H1 (cell line): ENCODE data around the gene GPR83. TPM values are rescaled to one million over a fixed set of nuclear protein-coding genes. Genes with fewer than 3 reads are reported as not detected.

Experiments
- CTCF ChIA-PET: fragments of 300-600 bp; sonication (Branson Sonifier 250); formaldehyde crosslinking; loops from one replicate; lab custom pipeline; 2021; ENCODE audit not compliant: partially characterized antibody; lab: Charles Lee
- POLR2A ChIA-PET: fragments of 300-600 bp; sonication (Branson Sonifier 250); formaldehyde crosslinking; loops from one replicate; lab custom pipeline; 2021; ENCODE audit warnings: inconsistent platforms; ENCODE audit not compliant: partially characterized antibody; lab: Charles Lee
- DNase-seq, 2 experiments: peaks; one replicate each; pipeline versions ENCODE4 v3.0.0 to v3.0.0-alpha.2; 2010 to 2022; ENCODE audit warnings: low spot score in 2 of 2, low read depth in 1 of 2, mixed read lengths in 1 of 2
- FAIRE-seq: peaks from 2 replicates; lab custom pipeline; 2011; peaks lifted over from hg19 to GRCh38; lab: Jason Lieb, UNC
- H2AFZ ChIP-seq: 2 replicates; pipeline ENCODE4 v1.8.1; 2012; ENCODE audit warnings: low read length, inconsistent platforms
- H2AK5ac ChIP-seq: 2 replicates; pipeline ENCODE4 v1.6.1; 2013; ENCODE audit warnings: low read depth, low read length
- H2BK120ac ChIP-seq: replicated peaks from 2 replicates; pipeline ENCODE3; 2013; ENCODE audit warnings: low read depth, low read length, inconsistent platforms
- H2BK12ac ChIP-seq: 2 replicates; pipeline ENCODE4 v1.6.1; 2013; ENCODE audit warnings: low read depth, low read length
- H2BK15ac ChIP-seq: 2 replicates; pipeline ENCODE4 v1.6.1; 2013; ENCODE audit warnings: low read length
- H2BK20ac ChIP-seq: 2 replicates; pipeline ENCODE4 v1.6.1; 2013; ENCODE audit warnings: low read length
- H2BK5ac ChIP-seq: 2 replicates; pipeline ENCODE4 v1.6.1; 2013; ENCODE audit warnings: low read depth, low read length
- H3K14ac ChIP-seq: 2 replicates; pipeline ENCODE4 v1.6.1; 2013; ENCODE audit warnings: inconsistent platforms; ENCODE audit not compliant: insufficient read length
- H3K18ac ChIP-seq: 2 replicates; pipeline ENCODE4 v1.6.1; 2013; ENCODE audit warnings: low read length; ENCODE audit errors: extremely low read depth
- H3K23ac ChIP-seq: 2 replicates; pipeline ENCODE4 v1.6.1; 2013; ENCODE audit warnings: inconsistent platforms; ENCODE audit not compliant: insufficient read length
- H3K23me2 ChIP-seq: 2 replicates; pipeline ENCODE4 v1.6.1; 2013; ENCODE audit warnings: low read depth, low read length
- H3K27ac ChIP-seq: 2 replicates; pipeline ENCODE4 v1.6.1; 2011; ENCODE audit warnings: low read depth, low read length, inconsistent platforms
- H3K27me3 ChIP-seq, 4 experiments: replicated peaks in 1 of 4; 1 replicate in 1 of 4; 2 replicates in 3 of 4; pipeline versions ENCODE4 v1.6.1 to v1.8.1; 2011 to 2013; ENCODE audit warnings: low read length in 3 of 4, mild to moderate bottlenecking in 3 of 4, inconsistent platforms in 2 of 4, mixed read lengths in 2 of 4, moderate library complexity in 1 of 4; ENCODE audit not compliant: control insufficient read depth in 3 of 4, insufficient read depth in 3 of 4; ENCODE audit errors: extremely low read depth in 1 of 4
- H3K36me3 ChIP-seq, 4 experiments: 2 replicates each; pipeline versions ENCODE4 v1.6.1 to v1.8.1; 2011 to 2013; ENCODE audit warnings: mild to moderate bottlenecking in 4 of 4, low read length in 3 of 4, moderate library complexity in 2 of 4, control low read depth in 1 of 4, inconsistent platforms in 1 of 4; ENCODE audit not compliant: insufficient read depth in 4 of 4, control insufficient read depth in 2 of 4
- H3K4ac ChIP-seq: replicated peaks from 2 replicates; pipeline ENCODE3; 2013; ENCODE audit warnings: low read length, low read depth, mixed read lengths, inconsistent platforms; ENCODE audit not compliant: insufficient read length
- H3K4me1 ChIP-seq, 4 experiments: replicated peaks in 1 of 4; 1 replicate in 1 of 4; 2 replicates in 3 of 4; pipeline versions ENCODE4 v1.6.1 to v1.8.1; 2011 to 2013; ENCODE audit warnings: low read length in 3 of 4, inconsistent platforms in 2 of 4, mixed read lengths in 1 of 4; ENCODE audit not compliant: insufficient read depth in 4 of 4, control insufficient read depth in 3 of 4
- H3K4me2 ChIP-seq, 2 experiments: 2 replicates each; pipeline versions ENCODE4 v1.6.1 to v1.8.1; 2011 to 2013; ENCODE audit warnings: low read depth in 2 of 2, low read length in 2 of 2, control low read depth in 1 of 2, inconsistent platforms in 1 of 2, mild to moderate bottlenecking in 1 of 2; ENCODE audit not compliant: insufficient read depth in 1 of 2
- H3K4me3 ChIP-seq, 4 experiments: fragments of 200-600, 300-600 bp in 1 of 4; sonication (generic), shearing (Covaris generic), sonication (Bioruptor Twin) in 1 of 4; 2 replicates each; pipeline versions ENCODE4 v1.5.1 to v1.8.1; 2011 to 2016; ENCODE audit warnings: low read length in 4 of 4, low read depth in 3 of 4, control low read depth in 2 of 4, inconsistent platforms in 2 of 4, mild to moderate bottlenecking in 2 of 4, mixed read lengths in 1 of 4, moderate library complexity in 1 of 4; ENCODE audit not compliant: insufficient read depth in 2 of 4; ENCODE audit errors: extremely low read depth in 1 of 4
- H3K56ac ChIP-seq: replicated peaks from 2 replicates; pipeline ENCODE3; 2013; ENCODE audit warnings: low read depth, mild to moderate bottlenecking, mixed read lengths, low read length, inconsistent platforms; ENCODE audit not compliant: insufficient read length
- H3K79me1 ChIP-seq: 2 replicates; pipeline ENCODE4 v1.6.1; 2013; ENCODE audit warnings: low read depth, low read length, control low read depth
- H3K79me2 ChIP-seq, 2 experiments: 2 replicates each; pipeline versions ENCODE4 v1.6.1 to v1.8.1; 2012 to 2013; ENCODE audit warnings: low read length in 2 of 2, mild to moderate bottlenecking in 2 of 2, inconsistent platforms in 1 of 2; ENCODE audit not compliant: insufficient read depth in 2 of 2, control insufficient read depth in 1 of 2
- H3K9ac ChIP-seq, 4 experiments: replicated peaks in 1 of 4; 1 replicate in 1 of 4; 2 replicates in 3 of 4; pipeline versions ENCODE4 v1.6.1 to v1.8.1; 2011 to 2013; ENCODE audit warnings: low read depth in 3 of 4, low read length in 3 of 4, control low read depth in 2 of 4, mild to moderate bottlenecking in 2 of 4, moderate library complexity in 2 of 4, inconsistent platforms in 1 of 4; ENCODE audit errors: extremely low read depth in 1 of 4
- H3K9me3 ChIP-seq, 2 experiments: 2 replicates each; pipeline versions ENCODE4 v1.6.1 to v1.8.1; 2012 to 2013; ENCODE audit warnings: mild to moderate bottlenecking in 2 of 2, moderate library complexity in 2 of 2, control low read depth in 1 of 2, inconsistent platforms in 1 of 2, low read depth in 1 of 2, low read length in 1 of 2, mixed read lengths in 1 of 2; ENCODE audit not compliant: insufficient read depth in 2 of 2
- H4K20me1 ChIP-seq, 2 experiments: replicated peaks in 1 of 2; 2 replicates each; pipeline versions ENCODE3 to v1.8.1; 2011 to 2013; ENCODE audit warnings: inconsistent platforms in 2 of 2, low read length in 2 of 2, mild to moderate bottlenecking in 1 of 2; ENCODE audit not compliant: insufficient read depth in 2 of 2, control insufficient read depth in 1 of 2
- H4K5ac ChIP-seq: 2 replicates; pipeline ENCODE4 v1.6.1; 2013; ENCODE audit warnings: low read length, low read depth, mixed read lengths, inconsistent platforms; ENCODE audit not compliant: insufficient read length
- H4K8ac ChIP-seq: 2 replicates; pipeline ENCODE4 v1.8.0; 2013; ENCODE audit warnings: mild to moderate bottlenecking, moderate library complexity, low read length, inconsistent platforms; ENCODE audit not compliant: insufficient read depth; ENCODE audit errors: extremely low read depth
- H4K91ac ChIP-seq: replicated peaks from 2 replicates; pipeline ENCODE3; 2013; ENCODE audit warnings: low read length, mixed read lengths, inconsistent platforms; ENCODE audit not compliant: insufficient read length
- ASH2L ChIP-seq: fragments of 200-600, 300-600 bp; sonication (generic); IDR thresholded peaks from one replicate; pipeline ENCODE4 v1.7.1; 2017; ENCODE audit warnings: low read length
- BCL11A ChIP-seq, 2 experiments: IDR thresholded peaks; one replicate each; pipeline ENCODE4 v1.6.1; 2011; ENCODE audit warnings: low read depth in 2 of 2, low read length in 2 of 2, mild to moderate bottlenecking in 2 of 2
- CBX5 ChIP-seq: fragments of 300-800, 300-1000 bp; sonication (generic); IDR thresholded peaks from 2 replicates; pipeline ENCODE4 v1.7.1; 2016; ENCODE audit warnings: antibody characterized with exemption, low read length, low read depth
- CTCF ChIP-seq, 3 experiments: IDR thresholded peaks; 1 replicate in 2 of 3; 2 replicates in 1 of 3; pipeline versions ENCODE4 v1.5.1 to v1.6.1; 2011; ENCODE audit warnings: low read length in 3 of 3, mild to moderate bottlenecking in 3 of 3, inconsistent platforms in 2 of 3, low read depth in 1 of 3, moderate library complexity in 1 of 3; ENCODE audit not compliant: insufficient read depth in 1 of 3; ENCODE audit errors: control extremely low read depth in 1 of 3
- JUN ChIP-seq: IDR thresholded peaks from 2 replicates; pipeline ENCODE4 v1.6.1; 2011; ENCODE audit warnings: low read depth, mild to moderate bottlenecking, improper control_type of control experiment, low read length
- KDM5A ChIP-seq: fragments of 200-600 bp; IDR thresholded peaks from 2 replicates; pipeline ENCODE4 v1.7.1; 2012; ENCODE audit warnings: mild to moderate bottlenecking, low read length, inconsistent platforms, mixed read lengths
- NRF1 ChIP-seq: IDR thresholded peaks from 2 replicates; pipeline ENCODE4 v1.6.1; 2011; ENCODE audit warnings: mild to moderate bottlenecking, low read depth, low read length, improper control_type of control experiment
- RAD21 ChIP-seq, 2 experiments: IDR thresholded peaks in 1 of 2; conservative IDR thresholded peaks in 1 of 2; 2 replicates each; pipeline ENCODE4 v1.6.1; 2011; ENCODE audit warnings: low read depth in 2 of 2, low read length in 2 of 2, improper control_type of control experiment in 1 of 2, inconsistent platforms in 1 of 2, mild to moderate bottlenecking in 1 of 2, moderate library complexity in 1 of 2
- SRF ChIP-seq: IDR thresholded peaks from 2 replicates; pipeline ENCODE4 v1.6.1; 2011; ENCODE audit warnings: mild to moderate bottlenecking, low read depth, low read length, moderate library complexity
- TAF1 ChIP-seq: IDR thresholded peaks from 2 replicates; pipeline ENCODE4 v1.6.1; 2011; ENCODE audit warnings: mild to moderate bottlenecking, low read depth, low read length
- WGBS, 2 experiments: shearing (Covaris generic) in 1 of 2; methylation state at CpG; one replicate each; pipeline versions ENCODE4 v1.1.6 to v1.1.7; 2013 to 2015; ENCODE audit warnings: low lambda C conversion rate in 2 of 2, mixed read lengths in 2 of 2, inconsistent platforms in 1 of 2, low coverage in 1 of 2, missing lambda C conversion rate in 1 of 2; ENCODE audit not compliant: insufficient replicate concordance in 2 of 2, insufficient coverage in 1 of 2, insufficient read length in 1 of 2; ENCODE audit errors: extremely low coverage in 1 of 2, missing lambda C conversion rate in 1 of 2; 5-methylcytosine and 5-hydroxymethylcytosine counted together
- polyA plus RNA-seq, 7 experiments: library from polyadenylated mRNA; depleted of rRNA in 3 of 7; stranded (reverse) in 5 of 7; unstranded in 2 of 7; fragments of >200 nt in 5 of 7; fragments of 200-250 nt in 2 of 7; gene quantifications; 1 replicate in 5 of 7; 2 replicates in 1 of 7; 4 replicates in 1 of 7; pipeline versions ENCODE4 v1.2.1 to v1.2.3, GENCODE V29; 2011 to 2013; ENCODE audit warnings: missing spikeins in 2 of 7, mixed read lengths in 2 of 7
- total RNA-seq: library from RNA; stranded (reverse); fragmentation: NEBNext Ultra II Directional; extraction: Animal tissue kit (Norgen Biotek cat#: 25700); gene quantifications from 2 replicates; pipeline ENCODE4 v1.2.1, GENCODE V29; 2021

GPR83 gene
- total and polyA plus RNA-seq, 2 of the 8 experiments (the other 6 are each of a cell fraction or from before 2014, with no cell fraction given): 0.30 to 1.5 TPM

- ChIA-PET CTCF (interaction anchor here (0.7 to 0.8 kb wide), 2 partner anchors 22 to 1767 kb away, joined by 3 read pairs; no protein-coding TSS in a partner anchor), POLR2A (no interaction called here)
- Histone ChIP-seq H3K4me3 (no peak overlapping the region), H3K4me1 (no peaks in the 10 kb centered on the region), H3K27me3 (no peaks in the 10 kb centered on the region), H3K79me2 (no peaks in the 10 kb centered on the region), H2BK120ac (no peak overlapping the region), H3K23me2 (no peaks in the 10 kb centered on the region; the same call in 1 of the 2 replicates), H2AK5ac (no peak overlapping the region), H4K8ac (no peak overlapping the region), H2BK15ac (no peak overlapping the region), H3K79me1 (no peaks in the 10 kb centered on the region), H3K4me2 (no peak overlapping the region), H4K91ac (no peak overlapping the region), H3K9ac (no peak overlapping the region), H3K18ac (no peak overlapping the region), H3K56ac (no peak overlapping the region), H3K27ac (no peak overlapping the region), H3K23ac (no peak overlapping the region), H4K5ac (no peak overlapping the region), H4K20me1 (peaks cover 1 to 2% of the 10 kb centered on the region in 2 experiments), H3K9me3 (no peaks in the 10 kb centered on the region), H2BK20ac (no peak overlapping the region), H3K36me3 (peaks cover 0 to 40% (median 12%) of the 10 kb centered on the region in 4 experiments; a peak in 5 of 8 replicates), H2BK5ac (no peak overlapping the region), H3K4ac (no peak overlapping the region), H2BK12ac (no peak overlapping the region), H3K14ac (no peak overlapping the region), H2AFZ (no peak overlapping the region)
- TF ChIP-seq BCL11A (IDR thresholded peaks at IDR 0.05; ENCODE audit: low read depth in 2 of 2, low read length in 2 of 2) (no peak), RAD21 (IDR thresholded peaks at IDR 0.05 in 1 of 2, conservative IDR thresholded peaks at IDR 0.05 in 1 of 2; ENCODE audit: low read depth in 2 of 2, low read length in 2 of 2) (no peak), TAF1 (no peak), CTCF (IDR thresholded peaks at IDR 0.05; ENCODE audit: control extremely low read depth in 1 of 3, insufficient read depth in 1 of 3, low read depth in 1 of 3, low read length in 3 of 3) (no peak), CBX5 (no peak), ASH2L (no peak), SRF (no peak), JUN (no peak), KDM5A (no peak), NRF1 (no peak)
- no peak for DNase-seq
- WGBS, 2 experiments: 85% methylated on average over 3 of the region's 3 CpGs; no CpG with 5 or more reads in 1 of the 2 experiments
- no peak for FAIRE-seq
These were observed 48.8 kb upstream of the GPR83 start for GRCh38 chr11:94450048-94450447.
